Measurements from ENCODE around the gene PRR30. TPM values are rescaled to one million over a fixed set of nuclear protein-coding genes. Genes with fewer than 3 reads are reported as not detected.

Gene PRR30
- total and polyA plus RNA-seq, 10 of the 15 experiments (the other 5 are each of a cell fraction or from before 2014, with no cell fraction given) = not detected

DNA sequence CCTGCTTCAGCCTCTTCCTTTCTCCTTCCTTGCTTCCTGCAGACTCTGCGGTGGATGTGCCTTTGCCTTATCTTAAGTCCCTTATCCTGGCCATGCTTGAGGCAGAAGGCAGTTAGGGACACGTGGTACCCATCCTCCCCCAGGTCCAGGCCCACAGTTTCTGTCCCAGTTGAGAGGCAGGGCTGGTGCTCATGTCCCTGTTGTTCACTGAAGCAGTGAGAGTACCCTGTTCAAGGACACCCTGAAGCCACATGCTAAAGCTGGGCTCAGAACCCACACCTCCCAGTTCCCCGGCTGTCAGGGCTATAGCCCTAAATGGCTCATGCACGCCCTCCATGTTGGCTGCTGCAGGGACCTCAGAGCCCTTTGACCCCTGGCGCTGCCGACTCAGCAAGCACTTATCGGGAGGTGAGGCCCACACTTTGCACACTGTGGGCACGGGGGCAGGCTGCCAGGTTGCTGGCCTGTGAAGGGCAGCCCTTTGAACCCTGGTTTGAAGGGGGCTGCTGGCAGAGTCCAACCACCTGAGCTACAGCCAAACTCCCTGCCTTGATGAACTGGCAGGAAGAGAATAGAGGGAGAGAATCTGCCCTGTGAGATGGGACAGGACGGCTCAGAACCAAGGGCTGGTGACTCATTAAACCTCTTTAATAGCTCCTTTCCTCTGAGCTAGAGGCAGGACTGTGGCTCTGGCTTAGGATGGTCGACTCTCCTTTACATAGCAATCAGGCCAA lies 46.3 kb downstream of the PRR30 start:
- ChIA-PET CTCF (interaction anchor here (0.6 to 1.9 kb wide), 3 partner anchors 9 to 131 kb away, joined by 3 to 19 read pairs (median 4); no protein-coding TSS in a partner anchor), POLR2A (no interaction called here), SMC1A (ENCODE audit: uncharacterized antibody, unreplicated experiment) (interaction anchor here (0.6 to 1.7 kb wide), 2 partner anchors 48 to 132 kb away, joined by 3 to 7 read pairs; no protein-coding TSS in a partner anchor), RAD21 (ENCODE audit: unreplicated experiment) (interaction anchor here (1.0 to 3.3 kb wide), 2 partner anchors 41 to 131 kb away, joined by 3 to 9 read pairs; partner anchors contain the start of gene AGBL5)
- no peaks in the 10 kb centered on the region for H3K9me3 ChIP-seq (replicated peaks; ENCODE audit: control insufficient read depth, insufficient read depth, low read length)
- no peak overlapping the region for H3K4me2 ChIP-seq (ENCODE audit: control insufficient read depth, insufficient read depth)
- no peaks in the 10 kb centered on the region for H3K36me3 ChIP-seq (ENCODE audit: control insufficient read depth in 2 of 2, insufficient read depth in 2 of 2, low read length in 1 of 2)
- intact Hi-C loops (cut with micrococcal nuclease; ENCODE audit: unreplicated experiment) (no loop called here), in situ Hi-C loops (cut with MboI) (no loop called here)
- H3K27me3 ChIP-seq (replicated peaks in 1 of 2; ENCODE audit: control insufficient read depth in 2 of 2, insufficient read depth in 2 of 2, low read length in 1 of 2) = no peaks in the 10 kb centered on the region
- H3K79me2 ChIP-seq (ENCODE audit: control insufficient read depth, insufficient read depth, low read length) = no peaks in the 10 kb centered on the region
- BruUV-seq (replicated peaks) = no TSS peak
- no peak overlapping the region for H3K4me3 ChIP-seq
- no peaks in the 10 kb centered on the region for H4K20me1 ChIP-seq (ENCODE audit: control insufficient read depth, insufficient read depth)
- H2AFZ ChIP-seq (ENCODE audit: control insufficient read depth, low read depth, low read length) = no peak overlapping the region
- no peaks in the 10 kb centered on the region; the same call in 1 of the 2 replicates for H3K4me1 ChIP-seq (ENCODE audit: control insufficient read depth, insufficient read depth, low read length)
- no peak for ATAC-seq
- no peak overlapping the region for H3K9ac ChIP-seq (ENCODE audit: control insufficient read depth, insufficient read depth, low read length)
- no peak for TF ChIP-seq TCF7 (IDR thresholded peaks at IDR 0.05; ENCODE audit: borderline replicate concordance)
- 73% methylated on average over 10 of the region's 10 CpGs for WGBS (ENCODE audit: insufficient coverage, insufficient replicate concordance, low lambda C conversion rate, missing lambda C conversion rate)
- no peak overlapping the region for H3K27ac ChIP-seq (ENCODE audit: control insufficient read depth, insufficient read depth)
- DNase-seq (ENCODE audit: low read depth, low spot score) = no peak
- FAIRE-seq = no peak

GRCh38 chr2:27091746-27092695 lies 47.2 kb downstream of the PRR30 start:
- no peaks in the 10 kb centered on the region for H3K79me2 ChIP-seq (ENCODE audit: control insufficient read depth, insufficient read depth, low read length)
- no peak overlapping the region for H3K9ac ChIP-seq (ENCODE audit: control insufficient read depth, insufficient read depth, low read length)
- no peak overlapping the region for H2AFZ ChIP-seq (ENCODE audit: control insufficient read depth, low read depth, low read length)
- H3K36me3 ChIP-seq (ENCODE audit: control insufficient read depth in 2 of 2, insufficient read depth in 2 of 2, low read length in 1 of 2) = no peaks in the 10 kb centered on the region
- no peak overlapping the region for H3K4me2 ChIP-seq (ENCODE audit: control insufficient read depth, insufficient read depth)
- H3K27ac ChIP-seq (ENCODE audit: control insufficient read depth, insufficient read depth) = no peak overlapping the region
- no peak overlapping the region for H3K4me3 ChIP-seq
- RAD21 ChIA-PET (ENCODE audit: unreplicated experiment) = interaction anchor here (3.3 kb wide), 1 partner anchor 130 kb away, joined by 9 read pairs; no protein-coding TSS in a partner anchor
- no peaks in the 10 kb centered on the region for H3K27me3 ChIP-seq (replicated peaks in 1 of 2; ENCODE audit: control insufficient read depth in 2 of 2, insufficient read depth in 2 of 2, low read length in 1 of 2)
- POLR2A ChIA-PET = no interaction called here
- no TSS peak for BruUV-seq (replicated peaks)
- H3K9me3 ChIP-seq (replicated peaks; ENCODE audit: control insufficient read depth, insufficient read depth, low read length) = no peaks in the 10 kb centered on the region
- no peak for FAIRE-seq
- no peak for ATAC-seq
- DNase-seq (ENCODE audit: low read depth, low spot score) = no peak
- SMC1A ChIA-PET (ENCODE audit: uncharacterized antibody, unreplicated experiment) = interaction anchor here (0.6 kb wide), 1 partner anchor 49 kb away, joined by 3 read pairs; no protein-coding TSS in a partner anchor
- no peaks in the 10 kb centered on the region for H4K20me1 ChIP-seq (ENCODE audit: control insufficient read depth, insufficient read depth)
- CTCF ChIA-PET = interaction anchor here (0.6 to 1.6 kb wide), 5 partner anchors 31 to 211 kb away, joined by 3 to 4 read pairs (median 3); partner anchors contain the start of gene ATRAID
- H3K4me1 ChIP-seq (ENCODE audit: control insufficient read depth, insufficient read depth, low read length) = peaks cover 3% of the 10 kb centered on the region
- 71% methylated on average over 25 of the region's 25 CpGs for WGBS (ENCODE audit: insufficient coverage, insufficient replicate concordance, low lambda C conversion rate, missing lambda C conversion rate)
- intact Hi-C loops (cut with micrococcal nuclease; ENCODE audit: unreplicated experiment) = no loop called here
- in situ Hi-C loops (cut with MboI) = no loop called here
- TF ChIP-seq JUND (IDR thresholded peaks at IDR 0.05; ENCODE audit: low read depth, low read length) (no peak), HCFC1 (IDR thresholded peaks at IDR 0.05; ENCODE audit: low read length) (no peak), SIX5 (IDR thresholded peaks at IDR 0.05; ENCODE audit: low read depth, low read length, severe bottlenecking) (no peak), JUNB (IDR thresholded peaks at IDR 0.05) (no peak), CBX5 (IDR thresholded peaks at IDR 0.05; ENCODE audit: low read depth) (no peak), YY1 (IDR thresholded peaks at IDR 0.05; ENCODE audit: low read depth, low read length) (no peak), HDGF (IDR thresholded peaks at IDR 0.05) (no peak), ZNF24 (IDR thresholded peaks at IDR 0.05) (no peak), NFXL1 (IDR thresholded peaks at IDR 0.05; ENCODE audit: borderline replicate concordance) (no peak), PML (IDR thresholded peaks at IDR 0.05; ENCODE audit: low read length) (no peak), ZNF687 (IDR thresholded peaks at IDR 0.05) (no peak)

All from GM12878 (cell line).